ENCODE data around the gene AMER2.

The AMER2 gene

DNA sequence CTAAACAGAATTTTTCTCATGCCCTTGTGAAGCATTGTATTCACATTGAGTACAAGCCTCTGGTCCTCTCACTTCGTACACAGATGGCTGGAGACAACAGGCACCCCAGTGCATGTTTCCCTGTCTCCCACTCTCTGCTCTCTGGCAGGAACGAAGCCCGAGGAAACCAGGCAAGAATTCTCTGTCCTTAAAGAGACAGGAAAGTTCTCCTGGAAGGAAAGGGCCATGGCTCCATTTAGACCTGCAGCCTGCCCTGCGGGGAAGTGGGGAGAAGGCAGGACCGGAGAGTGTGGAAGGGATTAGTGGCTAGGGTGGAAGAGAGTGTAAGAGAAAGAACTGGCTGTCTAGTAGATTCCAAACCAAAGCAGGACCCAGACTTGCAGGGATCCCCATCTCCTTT is 15.5 kb upstream of the AMER2 start:
- DNase-seq (ENCODE audit: insufficient read length, low spot score): no peak
- TF ChIP-seq PAX5 (IDR thresholded peaks at IDR 0.05; ENCODE audit: insufficient read depth, low read length, severe bottlenecking) (no peak), POLR2A (IDR thresholded peaks at IDR 0.05; ENCODE audit: low read depth, low read length) (no peak), TAF1 (IDR thresholded peaks at IDR 0.05; ENCODE audit: low read depth, low read length) (no peak), SPI1 (IDR thresholded peaks at IDR 0.05; ENCODE audit: low read depth, low read length) (no peak), POU2F2 (IDR thresholded peaks at IDR 0.05; ENCODE audit: low read depth, low read length) (no peak), POLR2AphosphoS5 (IDR thresholded peaks at IDR 0.05; ENCODE audit: low read depth, low read length) (no peak)
- no peak for FAIRE-seq

DNA sequence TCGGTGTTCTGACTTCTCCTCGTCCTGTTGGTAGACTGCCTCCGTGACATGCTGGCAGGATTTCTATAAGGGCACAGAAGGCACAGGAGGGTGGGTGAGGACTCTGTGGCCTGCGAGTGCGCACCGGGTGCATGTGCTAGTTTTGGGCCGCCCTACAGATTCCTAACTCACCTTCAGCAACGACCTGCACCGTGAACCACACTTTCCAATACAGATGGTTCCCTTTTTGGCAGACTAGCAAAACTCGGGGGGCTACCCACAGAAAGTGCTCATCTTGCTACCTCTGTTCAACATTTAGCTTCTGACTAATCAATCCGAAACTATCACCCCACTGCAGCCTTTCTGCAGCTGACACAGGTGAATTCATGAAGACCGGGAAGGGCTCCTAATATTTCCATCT is 14.1 kb upstream of the AMER2 start:
- FAIRE-seq (peak; percentile 20), DNase-seq (ENCODE audit: insufficient read length, low spot score) (no peak)
- TF ChIP-seq PAX5 (IDR thresholded peaks at IDR 0.05; ENCODE audit: insufficient read depth, low read length, severe bottlenecking) (no peak), POU2F2 (IDR thresholded peaks at IDR 0.05; ENCODE audit: low read depth, low read length) (no peak), TAF1 (IDR thresholded peaks at IDR 0.05; ENCODE audit: low read depth, low read length) (no peak), POLR2AphosphoS5 (IDR thresholded peaks at IDR 0.05; ENCODE audit: low read depth, low read length) (no peak), POLR2A (IDR thresholded peaks at IDR 0.05; ENCODE audit: low read depth, low read length) (no peak)

DNA sequence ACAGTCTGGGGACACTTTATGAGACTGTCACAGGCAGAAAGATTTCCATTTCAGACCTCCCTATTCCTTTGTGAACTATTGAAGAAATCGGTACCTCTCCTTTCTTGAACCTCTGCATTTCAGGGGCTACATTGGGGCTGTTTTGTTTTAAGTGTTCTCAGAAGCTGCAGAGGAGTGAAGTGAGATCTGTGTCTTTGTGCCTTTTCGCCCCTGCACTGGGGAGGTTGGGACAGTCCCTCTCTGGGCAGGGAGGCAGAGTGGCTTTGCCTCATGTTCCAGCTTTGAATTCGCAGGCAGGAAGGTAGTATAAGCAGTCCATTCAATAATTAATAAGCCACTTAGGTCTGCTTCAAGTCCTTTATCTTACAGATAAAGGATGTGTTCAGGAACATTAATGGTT is 9.5 kb upstream of the AMER2 start:
- TF ChIP-seq POLR2A (IDR thresholded peaks at IDR 0.05; ENCODE audit: low read depth, low read length): no peak
- no peak for TF ChIP-seq TAF1 (IDR thresholded peaks at IDR 0.05; ENCODE audit: low read depth, low read length)
- DNase-seq (ENCODE audit: insufficient read length, low spot score): no peak
- peak; percentile 65 for FAIRE-seq

DNA sequence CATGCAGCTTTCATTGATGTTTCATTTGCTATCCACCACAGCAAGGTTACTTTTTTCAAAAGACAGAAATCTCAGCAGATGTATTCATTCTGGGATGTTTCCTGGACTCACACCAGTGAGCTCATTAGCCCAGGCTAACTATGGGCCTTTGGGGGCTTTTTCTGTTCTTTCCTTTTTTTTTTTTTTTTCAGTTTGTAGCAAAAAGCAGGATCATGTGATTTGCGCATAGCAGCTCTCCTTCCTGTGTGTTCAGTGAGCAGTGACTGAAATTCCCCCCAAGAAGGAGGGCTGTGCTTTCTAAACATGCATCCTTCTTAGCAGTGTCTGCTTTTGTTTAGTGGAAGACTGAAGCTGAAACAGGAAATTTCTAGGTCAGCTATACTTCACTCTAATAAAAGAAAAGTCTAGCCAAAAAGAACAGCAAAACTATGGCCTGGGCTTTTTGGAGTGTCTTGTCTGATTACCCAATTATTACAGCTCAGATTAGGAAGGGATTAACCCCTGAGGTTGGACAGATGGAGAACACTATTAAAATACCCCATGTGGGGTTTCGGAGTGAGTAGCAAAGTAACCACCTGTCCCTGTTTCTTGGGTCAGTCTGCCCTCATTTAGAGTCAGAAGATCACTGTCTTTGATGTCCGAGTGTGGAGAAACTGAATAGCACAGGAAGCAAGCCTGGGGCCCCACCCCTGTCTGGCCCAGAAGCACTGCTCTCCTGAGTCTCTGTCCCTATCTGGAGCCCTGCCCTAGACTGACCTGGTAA is 8.9 kb upstream of the AMER2 start:
- DNase-seq (ENCODE audit: insufficient read length, low spot score) (no peak), FAIRE-seq (peak; percentile 72)
- TF ChIP-seq POU2F2 (IDR thresholded peaks at IDR 0.05; ENCODE audit: low read depth, low read length) (peak; percentile 45; the same call in 1 of the 2 replicates), TAF1 (IDR thresholded peaks at IDR 0.05; ENCODE audit: low read depth, low read length) (no peak)

DNA sequence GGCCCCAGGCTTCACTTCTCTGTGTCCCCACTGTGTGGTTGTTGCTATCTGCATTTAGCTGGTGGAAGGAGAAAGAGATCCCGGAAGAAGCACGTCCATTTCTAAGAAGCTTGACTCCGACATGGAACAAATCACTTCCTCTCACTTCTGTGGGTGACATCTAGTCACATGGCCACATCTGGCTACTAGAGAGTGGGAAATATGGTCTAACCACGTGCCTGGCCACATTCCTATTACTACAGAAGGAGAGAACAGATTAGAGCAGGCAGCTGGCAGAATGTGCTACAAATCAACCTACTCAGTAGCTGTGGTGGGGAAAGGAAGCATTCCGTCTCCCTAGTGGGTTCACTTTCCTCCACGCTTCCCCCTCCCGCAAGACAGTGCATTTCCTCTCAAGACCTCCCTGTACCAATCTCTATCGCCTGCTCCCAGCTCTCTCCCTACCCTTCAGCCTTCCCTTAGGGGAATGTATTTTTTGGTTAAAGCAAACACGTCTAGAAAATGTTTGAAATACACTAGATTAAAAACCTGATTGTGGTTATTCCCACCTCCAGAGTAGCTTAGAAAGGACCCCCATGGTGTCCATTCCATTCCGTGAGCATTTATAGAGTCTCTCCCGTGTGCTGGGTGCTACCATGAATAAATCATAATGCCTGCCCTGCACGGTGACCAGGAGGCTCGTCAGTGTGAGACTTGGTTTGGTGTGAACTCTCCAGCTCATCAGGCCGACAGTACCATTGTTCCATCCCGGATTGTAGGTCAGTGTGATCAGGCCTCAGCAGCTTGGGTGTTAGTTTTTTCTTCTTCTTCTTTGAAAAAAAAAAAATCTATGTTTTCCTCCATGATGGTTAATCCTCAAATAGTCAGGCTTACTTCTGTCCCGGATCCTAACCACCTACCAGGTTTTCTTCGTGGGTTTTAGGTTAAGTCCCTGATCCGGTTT is 8.0 kb upstream of the AMER2 start:
- FAIRE-seq: peak; percentile 82
- TF ChIP-seq SPI1 (IDR thresholded peaks at IDR 0.05; ENCODE audit: low read depth, low read length): peak; percentile 42
- no peak for TF ChIP-seq POU2F2 (IDR thresholded peaks at IDR 0.05; ENCODE audit: low read depth, low read length)
- no peak for DNase-seq (ENCODE audit: insufficient read length, low spot score)

DNA sequence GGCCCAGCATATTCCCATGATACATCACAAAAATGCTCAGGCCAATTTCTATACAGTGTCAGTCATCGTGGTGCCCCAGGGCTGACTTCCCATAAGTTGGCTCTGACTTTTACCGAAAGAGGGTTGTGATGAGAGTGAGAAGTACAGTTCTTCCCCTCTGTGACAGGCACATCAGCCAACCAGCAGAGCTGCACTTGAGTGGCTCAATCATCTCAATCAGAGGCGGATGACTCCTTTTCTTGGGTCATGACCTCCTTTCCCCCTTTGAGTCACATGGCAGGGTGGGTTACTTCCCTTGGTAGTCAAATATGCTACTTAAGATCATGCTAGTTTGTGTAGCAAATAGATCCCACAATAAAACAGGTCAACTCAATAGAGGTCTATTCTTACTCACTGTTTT is 6.9 kb upstream of the AMER2 start:
- FAIRE-seq (peak; percentile 70), DNase-seq (ENCODE audit: insufficient read length, low spot score) (no peak)
- TF ChIP-seq POLR2AphosphoS5 (IDR thresholded peaks at IDR 0.05; ENCODE audit: low read depth, low read length) (no peak), POLR2A (IDR thresholded peaks at IDR 0.05; ENCODE audit: low read depth, low read length) (no peak), TAF1 (IDR thresholded peaks at IDR 0.05; ENCODE audit: low read depth, low read length) (no peak), POU2F2 (IDR thresholded peaks at IDR 0.05; ENCODE audit: low read depth, low read length) (no peak), PAX5 (IDR thresholded peaks at IDR 0.05; ENCODE audit: insufficient read depth, low read length, severe bottlenecking) (no peak), SPI1 (IDR thresholded peaks at IDR 0.05; ENCODE audit: low read depth, low read length) (no peak)

DNA sequence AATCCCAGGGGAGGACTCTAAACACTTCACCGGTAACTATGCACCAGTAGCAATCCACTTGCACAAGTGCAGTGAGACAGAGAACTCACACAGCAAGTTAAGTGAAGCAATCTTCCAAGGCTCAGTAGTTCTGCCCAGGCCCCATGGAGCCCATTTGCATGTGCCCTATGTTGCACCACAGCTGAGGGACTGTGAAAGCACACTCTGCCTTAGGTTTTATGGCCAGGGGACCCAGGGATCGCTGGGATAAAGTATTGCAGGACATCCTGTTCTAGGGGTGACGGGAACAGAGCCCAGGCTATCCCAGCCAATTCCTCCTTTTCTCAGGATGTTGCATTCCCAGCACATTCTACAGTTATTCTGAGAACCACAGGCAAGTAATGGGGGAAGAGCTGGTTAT is 6.0 kb upstream of the AMER2 start:
- DNase-seq (ENCODE audit: insufficient read length, low spot score) (no peak), FAIRE-seq (no peak)
- TF ChIP-seq POU2F2 (IDR thresholded peaks at IDR 0.05; ENCODE audit: low read depth, low read length): no peak
- TF ChIP-seq POLR2A (IDR thresholded peaks at IDR 0.05; ENCODE audit: low read depth, low read length): no peak
- no peak for TF ChIP-seq POLR2AphosphoS5 (IDR thresholded peaks at IDR 0.05; ENCODE audit: low read depth, low read length)
- TF ChIP-seq TAF1 (IDR thresholded peaks at IDR 0.05; ENCODE audit: low read depth, low read length): no peak
- no peak for TF ChIP-seq PAX5 (IDR thresholded peaks at IDR 0.05; ENCODE audit: insufficient read depth, low read length, severe bottlenecking)
- TF ChIP-seq SPI1 (IDR thresholded peaks at IDR 0.05; ENCODE audit: low read depth, low read length): no peak

DNA sequence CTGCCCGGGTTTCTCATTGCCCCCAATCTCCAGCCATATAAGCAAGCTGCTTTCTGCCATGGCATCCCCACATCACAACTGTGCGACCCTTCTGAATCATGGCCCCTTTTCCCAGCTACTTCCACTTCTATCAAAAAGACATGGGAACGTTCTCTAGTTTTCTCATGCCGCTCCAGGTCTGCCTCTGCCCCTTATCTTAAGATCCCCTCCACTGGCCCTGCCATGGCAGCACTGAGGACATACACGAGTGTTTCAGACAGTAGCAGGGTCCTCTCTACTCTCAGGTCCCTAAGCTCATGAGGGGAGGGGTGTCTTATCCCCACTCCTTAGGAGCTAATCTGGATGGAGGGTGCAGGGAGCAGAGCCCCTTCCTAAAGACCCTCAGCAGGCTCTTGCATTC is 5.5 kb upstream of the AMER2 start:
- FAIRE-seq (no peak), DNase-seq (ENCODE audit: insufficient read length, low spot score) (no peak)
- TF ChIP-seq POLR2A (IDR thresholded peaks at IDR 0.05; ENCODE audit: low read depth, low read length) (no peak), POU2F2 (IDR thresholded peaks at IDR 0.05; ENCODE audit: low read depth, low read length) (no peak), PAX5 (IDR thresholded peaks at IDR 0.05; ENCODE audit: insufficient read depth, low read length, severe bottlenecking) (no peak), SPI1 (IDR thresholded peaks at IDR 0.05; ENCODE audit: low read depth, low read length) (no peak), POLR2AphosphoS5 (IDR thresholded peaks at IDR 0.05; ENCODE audit: low read depth, low read length) (no peak), TAF1 (IDR thresholded peaks at IDR 0.05; ENCODE audit: low read depth, low read length) (no peak)

DNA sequence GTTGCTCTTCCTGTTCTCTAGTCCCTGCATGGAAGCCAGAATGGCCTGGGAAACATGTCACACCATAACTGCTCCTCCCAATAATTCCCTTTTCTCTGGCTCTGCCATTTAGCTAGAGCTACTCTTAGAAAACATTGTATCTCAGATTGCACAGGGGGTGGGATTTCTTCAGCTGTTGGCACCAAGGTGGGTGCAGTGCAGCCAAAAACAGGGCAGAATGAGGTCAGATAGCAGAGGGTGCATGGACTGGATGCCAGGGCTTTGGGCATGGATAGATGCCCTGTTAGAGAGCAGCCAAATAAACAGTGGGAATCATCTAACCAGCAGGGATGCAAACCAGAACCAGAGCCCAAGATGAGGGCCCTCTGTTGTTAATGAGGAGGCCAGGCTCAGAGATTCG is 4.9 kb upstream of the AMER2 start:
- TF ChIP-seq POU2F2 (IDR thresholded peaks at IDR 0.05; ENCODE audit: low read depth, low read length) (no peak), SPI1 (IDR thresholded peaks at IDR 0.05; ENCODE audit: low read depth, low read length) (no peak), POLR2A (IDR thresholded peaks at IDR 0.05; ENCODE audit: low read depth, low read length) (no peak), PAX5 (IDR thresholded peaks at IDR 0.05; ENCODE audit: insufficient read depth, low read length, severe bottlenecking) (no peak), TAF1 (IDR thresholded peaks at IDR 0.05; ENCODE audit: low read depth, low read length) (no peak), POLR2AphosphoS5 (IDR thresholded peaks at IDR 0.05; ENCODE audit: low read depth, low read length) (no peak)
- no peak for FAIRE-seq
- DNase-seq (ENCODE audit: insufficient read length, low spot score): no peak

DNA sequence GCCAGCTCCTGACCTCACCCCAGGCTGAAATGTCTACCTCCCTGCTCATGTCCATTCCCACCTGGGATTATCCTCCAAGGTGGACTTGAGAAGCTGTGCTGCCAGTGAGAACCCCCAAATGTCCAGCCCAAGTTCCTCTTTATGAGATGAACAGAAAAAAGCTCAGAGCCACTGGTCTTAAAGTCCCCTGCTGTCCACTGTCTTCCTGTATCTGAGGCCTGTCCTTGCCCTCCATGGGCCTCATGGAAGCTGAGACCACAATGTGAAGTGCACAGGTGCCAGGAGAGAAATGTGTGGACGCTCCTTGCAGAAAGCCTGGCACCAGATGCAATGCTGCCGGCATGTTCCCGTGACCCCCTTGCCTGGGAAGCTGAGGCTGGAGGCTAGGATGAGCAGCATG is 3.3 kb upstream of the AMER2 start:
- no peak for FAIRE-seq
- DNase-seq (ENCODE audit: insufficient read length, low spot score): no peak
- TF ChIP-seq PAX5 (IDR thresholded peaks at IDR 0.05; ENCODE audit: insufficient read depth, low read length, severe bottlenecking) (no peak), POLR2AphosphoS5 (IDR thresholded peaks at IDR 0.05; ENCODE audit: low read depth, low read length) (no peak), SPI1 (IDR thresholded peaks at IDR 0.05; ENCODE audit: low read depth, low read length) (no peak), POU2F2 (IDR thresholded peaks at IDR 0.05; ENCODE audit: low read depth, low read length) (no peak), POLR2A (IDR thresholded peaks at IDR 0.05; ENCODE audit: low read depth, low read length) (no peak), TAF1 (IDR thresholded peaks at IDR 0.05; ENCODE audit: low read depth, low read length) (no peak)

All from GM12891 (cell line).